GM23338 (cell line): ENCODE data around the gene LHX5. TPM values are rescaled to one million over a fixed set of nuclear protein-coding genes. Genes with fewer than 3 reads are reported as not detected.
A peak's percentile ranks its signal among the peaks of the same experiment; 100 is the strongest.

Source experiments
- ATAC-seq: fragments of 200-7000 bp; cut with Tn5 transposase; 3 replicates; pipeline ENCODE4 v1.9.1; 2020
- DNase-seq: peaks from one replicate; pipeline ENCODE4 v3.0.0-alpha.2; 2015; ENCODE audit warnings: low spot score
- H2AFZ ChIP-seq: fragments of 200-600 bp; sonication (generic); 2 replicates; pipeline ENCODE4 v1.8.0; 2016; ENCODE audit warnings: antibody characterized with exemption, mild to moderate bottlenecking, moderate library complexity
- H3F3A ChIP-seq: fragments of 200-600 bp; sonication (generic); replicated peaks from 2 replicates; pipeline ENCODE4 v1.8.0; 2017; ENCODE audit warnings: antibody characterized with exemption, mixed run types, low read depth
- H3K27ac ChIP-seq: fragments of 200-600 bp; sonication (generic); 2 replicates; pipeline ENCODE4 v1.6.1; 2016; ENCODE audit warnings: low read depth
- H3K27me3 ChIP-seq: fragments of 200-600 bp; sonication (generic); 2 replicates; pipeline ENCODE4 v1.8.0; 2016; ENCODE audit warnings: mild to moderate bottlenecking, mixed run types, moderate library complexity; ENCODE audit not compliant: insufficient read depth
- H3K36me3 ChIP-seq: fragments of 200-600 bp; sonication (generic); 2 replicates; pipeline ENCODE4 v1.8.0; 2016; ENCODE audit warnings: mild to moderate bottlenecking; ENCODE audit not compliant: insufficient read depth
- H3K4me1 ChIP-seq: fragments of 200-600 bp; sonication (generic); 2 replicates; pipeline ENCODE4 v1.8.0; 2016; ENCODE audit warnings: mild to moderate bottlenecking, moderate library complexity; ENCODE audit not compliant: insufficient read depth
- H3K4me2 ChIP-seq: fragments of 200-600 bp; sonication (generic); 2 replicates; pipeline ENCODE4 v1.7.1; 2017; ENCODE audit warnings: mixed run types
- H3K4me3 ChIP-seq: fragments of 200-600 bp; sonication (generic); 2 replicates; pipeline ENCODE4 v1.6.1; 2016; ENCODE audit warnings: mixed run types
- H3K79me2 ChIP-seq: fragments of 200-600 bp; sonication (generic); replicated peaks from 2 replicates; pipeline ENCODE4 v1.8.0; 2017; ENCODE audit warnings: mild to moderate bottlenecking; ENCODE audit not compliant: insufficient read depth
- H3K9me2 ChIP-seq: fragments of 200-600 bp; sonication (generic); 2 replicates; pipeline ENCODE4 v1.8.0; 2017; ENCODE audit not compliant: insufficient read depth
- H4K20me1 ChIP-seq: fragments of 200-600 bp; sonication (generic); replicated peaks from 2 replicates; pipeline ENCODE4 v1.8.0; 2017; ENCODE audit warnings: mild to moderate bottlenecking; ENCODE audit not compliant: insufficient read depth
- H3K27ac Mint-ChIP-seq: 2 replicates; pipeline ENCODE4 v1.8.0; 2020; ENCODE audit warnings: inconsistent platforms, mild to moderate bottlenecking, moderate library complexity, mixed read lengths
- H3K27me3 Mint-ChIP-seq: 3 replicates; pipeline ENCODE4 v1.8.0; 2022; ENCODE audit warnings: low read depth, mild to moderate bottlenecking, moderate library complexity, mixed read lengths, inconsistent platforms; ENCODE audit not compliant: insufficient read depth, poor library complexity
- H3K36me3 Mint-ChIP-seq: 3 replicates; pipeline ENCODE4 v1.8.0; 2021; ENCODE audit warnings: low read depth, mild to moderate bottlenecking, inconsistent platforms, moderate library complexity, mixed read lengths
- H3K4me1 Mint-ChIP-seq: 3 replicates; pipeline ENCODE4 v1.8.0; 2020; ENCODE audit warnings: mild to moderate bottlenecking, inconsistent platforms, mixed read lengths
- H3K4me3 Mint-ChIP-seq: 3 replicates; pipeline ENCODE4 v1.8.0; 2021; ENCODE audit warnings: moderate library complexity, mild to moderate bottlenecking, inconsistent platforms, mixed read lengths
- H3K9me3 Mint-ChIP-seq: 3 replicates; pipeline ENCODE4 v1.8.0; 2020; ENCODE audit warnings: moderate library complexity, mild to moderate bottlenecking, inconsistent platforms, mixed read lengths
- CTCF ChIP-seq, 2 experiments: fragments of 200-600 bp in 1 of 2; sonication (generic) in 1 of 2; conservative IDR thresholded peaks; 2 replicates each; pipeline versions ENCODE4 v1.5.1 to v1.6.1; 2016 to 2017; ENCODE audit warnings: antibody characterized with exemption in 2 of 2, low read depth in 2 of 2, mild to moderate bottlenecking in 2 of 2, moderate library complexity in 1 of 2
- EZH2 ChIP-seq: fragments of 200-600 bp; sonication (generic); IDR thresholded peaks from one replicate; pipeline ENCODE4 v1.8.0; 2017; ENCODE audit warnings: antibody characterized with exemption, mild to moderate bottlenecking, low read depth; ENCODE audit not compliant: unreplicated experiment
- EZH2phosphoT487 ChIP-seq: fragments of 200-600 bp; sonication (generic); IDR thresholded peaks from one replicate; pipeline ENCODE4 v1.8.1; 2018; ENCODE audit warnings: antibody characterized with exemption; ENCODE audit not compliant: unreplicated experiment
- JUNB ChIP-seq: IDR thresholded peaks from one replicate; pipeline ENCODE4 v1.6.1; 2016; ENCODE audit warnings: antibody characterized with exemption; ENCODE audit not compliant: unreplicated experiment
- NANOG ChIP-seq: IDR thresholded peaks from 2 replicates; pipeline ENCODE4 v1.6.1; 2016; ENCODE audit warnings: antibody characterized with exemption, borderline replicate concordance
- POLR2AphosphoS5 ChIP-seq: IDR thresholded peaks from 2 replicates; pipeline ENCODE4 v1.6.1; 2016; ENCODE audit warnings: antibody characterized with exemption, low read depth
- STAT1 ChIP-seq: IDR thresholded peaks from one replicate; pipeline ENCODE4 v1.6.1; 2016; ENCODE audit warnings: antibody characterized with exemption; ENCODE audit not compliant: unreplicated experiment
- ZNF114 ChIP-seq: fragments of 250-450 bp; sonication (Bioruptor Pico); IDR thresholded peaks from 2 replicates; pipeline ENCODE4 v1.5.0; 2020; ENCODE audit warnings: mild to moderate bottlenecking, moderate library complexity
- ZNF462 ChIP-seq: fragments of 250-450 bp; sonication (Bioruptor Pico); IDR thresholded peaks from 2 replicates; pipeline ENCODE4 v1.5.0; 2020; ENCODE audit warnings: mild to moderate bottlenecking, moderate library complexity
- polyA plus RNA-seq: library from polyadenylated mRNA; unstranded; fragments of >200 nt; fragmentation: Nextera tagmentation; extraction: Ambion mirVana; gene quantifications from 2 replicates; pipeline ENCODE4 v1.2.1, GENCODE V29; 2016
- total RNA-seq: library from RNA; depleted of rRNA; stranded (reverse); fragments of >200 nt; shearing (Covaris generic); gene quantifications from 2 replicates; pipeline ENCODE4 v1.2.3, GENCODE V29; 2014
- TF ChIP-seq, protein P1 (sequence below): IDR thresholded peaks from 2 replicates; pipeline ENCODE4 v1.6.1; 2016; ENCODE audit warnings: antibody characterized with exemption

The LHX5 gene
- total and polyA plus RNA-seq, 2 experiments from 2014 or later: 0.18 TPM; not detected in 1

- no peak for TF ChIP-seq JUNB
Observed at GRCh38 chr12:113463746-113464451, 7.8 kb downstream of the LHX5 start (continued).

- Histone ChIP-seq H3F3A (peaks cover 10% of the 10 kb centered on the region), H2AFZ (peak overlapping the region; percentile 38), H3K36me3 (no peaks in the 10 kb centered on the region), H3K4me1 (peaks cover 33% of the 10 kb centered on the region), H4K20me1 (no peaks in the 10 kb centered on the region; the same call in 1 of the 2 replicates), H3K9me2 (no peaks in the 10 kb centered on the region), H3K79me2 (no peaks in the 10 kb centered on the region), H3K27me3 (peaks cover 78% of the 10 kb centered on the region), H3K27ac (no peak overlapping the region), H3K4me3 (peak overlapping the region; percentile 58), H3K4me2 (peak overlapping the region; percentile 89)
- Mint-ChIP-seq H3K27me3 (peaks cover 67% of the 10 kb centered on the region), H3K27ac (no peak overlapping the region), H3K36me3 (no peaks in the 10 kb centered on the region; the same call in 2 of the 3 replicates), H3K4me1 (peaks cover 32% of the 10 kb centered on the region), H3K4me3 (peak overlapping the region; percentile 64), H3K9me3 (0 out of 3 replicates have a peak, but pooled peaks cover 3% of the 10 kb centered on the region)
- TF ChIP-seq JUNB (no peak), NANOG (no peak), EZH2 (peak; percentile 81), STAT1 (no peak), POLR2AphosphoS5 (no peak), ZNF114 (CRISPR knock-in tag) (no peak), CTCF (conservative IDR thresholded peaks at IDR 0.05; ENCODE audit: low read depth in 2 of 2) (no peak), EZH2phosphoT487 (peak; percentile 85), ZNF462 (CRISPR knock-in tag) (no peak)
- TF ChIP-seq, protein P1, sequence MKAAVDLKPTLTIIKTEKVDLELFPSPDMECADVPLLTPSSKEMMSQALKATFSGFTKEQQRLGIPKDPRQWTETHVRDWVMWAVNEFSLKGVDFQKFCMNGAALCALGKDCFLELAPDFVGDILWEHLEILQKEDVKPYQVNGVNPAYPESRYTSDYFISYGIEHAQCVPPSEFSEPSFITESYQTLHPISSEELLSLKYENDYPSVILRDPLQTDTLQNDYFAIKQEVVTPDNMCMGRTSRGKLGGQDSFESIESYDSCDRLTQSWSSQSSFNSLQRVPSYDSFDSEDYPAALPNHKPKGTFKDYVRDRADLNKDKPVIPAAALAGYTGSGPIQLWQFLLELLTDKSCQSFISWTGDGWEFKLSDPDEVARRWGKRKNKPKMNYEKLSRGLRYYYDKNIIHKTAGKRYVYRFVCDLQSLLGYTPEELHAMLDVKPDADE: no peak
- DNase-seq: peak; percentile 70
- peak; percentile 4 for ATAC-seq
Observed at GRCh38 chr12:113462998-113463745, 8.5 kb downstream of the LHX5 start.
